ENCODE results near the gene ZNF506.
"Not testable (repeated sequence)": the region's sequence is repeated elsewhere in the genome, so short reads cannot be mapped to it uniquely, and the experiment has no call there.

Gene ZNF506

GRCh38 chr19:19743921-19744320, 77.6 kb downstream of the ZNF506 start:
- DNase-seq, result not testable (repeated sequence)

- no peak for DNase-seq
Observed at GRCh38 chr19:19743176-19743575, 78.4 kb downstream of the ZNF506 start.

DNA sequence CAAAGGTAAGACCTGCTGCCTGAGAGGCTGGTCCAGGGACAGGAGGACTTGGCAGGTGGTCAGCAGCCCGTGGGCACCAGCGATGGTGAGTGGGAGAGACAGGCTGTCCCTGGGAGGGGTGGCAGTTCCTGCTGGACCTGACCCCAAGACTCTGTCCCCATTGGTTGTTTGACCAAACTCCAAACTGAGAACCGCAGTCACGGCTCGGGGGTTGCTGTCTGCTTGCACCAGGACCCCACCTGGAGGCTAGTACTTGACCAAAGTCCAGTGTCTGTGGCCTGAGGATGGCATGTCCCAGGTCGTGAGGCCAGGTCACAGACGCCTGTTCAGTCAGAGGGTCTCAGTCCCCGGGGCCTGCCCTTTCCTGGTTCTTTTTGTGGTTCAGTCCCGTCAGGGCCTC, 78.8 kb downstream of the ZNF506 start:
- DNase-seq, result no peak
